ENCODE results near the gene CDH23.

Gene CDH23

DNA sequence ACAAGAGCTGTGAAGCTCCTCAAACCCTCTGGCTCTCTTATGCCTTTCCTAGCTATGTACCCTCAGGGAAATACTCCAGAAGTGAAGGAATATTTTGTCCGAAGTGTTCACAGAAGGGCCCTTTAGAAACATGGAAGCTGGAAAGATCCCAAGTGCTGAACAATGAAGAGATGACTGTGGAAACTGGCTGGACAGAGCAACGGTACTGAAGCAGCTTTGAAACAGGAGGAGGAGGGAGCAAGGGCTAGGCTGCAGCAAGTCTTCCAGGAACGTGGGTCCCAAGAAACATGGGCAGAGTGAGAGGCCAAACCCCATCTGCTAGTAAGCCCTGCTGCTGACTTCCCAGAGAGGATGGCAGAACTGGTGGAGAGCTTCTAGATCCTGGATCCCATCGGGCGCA lies 457.3 kb downstream of the CDH23 start:
- TF ChIP-seq, protein P1, sequence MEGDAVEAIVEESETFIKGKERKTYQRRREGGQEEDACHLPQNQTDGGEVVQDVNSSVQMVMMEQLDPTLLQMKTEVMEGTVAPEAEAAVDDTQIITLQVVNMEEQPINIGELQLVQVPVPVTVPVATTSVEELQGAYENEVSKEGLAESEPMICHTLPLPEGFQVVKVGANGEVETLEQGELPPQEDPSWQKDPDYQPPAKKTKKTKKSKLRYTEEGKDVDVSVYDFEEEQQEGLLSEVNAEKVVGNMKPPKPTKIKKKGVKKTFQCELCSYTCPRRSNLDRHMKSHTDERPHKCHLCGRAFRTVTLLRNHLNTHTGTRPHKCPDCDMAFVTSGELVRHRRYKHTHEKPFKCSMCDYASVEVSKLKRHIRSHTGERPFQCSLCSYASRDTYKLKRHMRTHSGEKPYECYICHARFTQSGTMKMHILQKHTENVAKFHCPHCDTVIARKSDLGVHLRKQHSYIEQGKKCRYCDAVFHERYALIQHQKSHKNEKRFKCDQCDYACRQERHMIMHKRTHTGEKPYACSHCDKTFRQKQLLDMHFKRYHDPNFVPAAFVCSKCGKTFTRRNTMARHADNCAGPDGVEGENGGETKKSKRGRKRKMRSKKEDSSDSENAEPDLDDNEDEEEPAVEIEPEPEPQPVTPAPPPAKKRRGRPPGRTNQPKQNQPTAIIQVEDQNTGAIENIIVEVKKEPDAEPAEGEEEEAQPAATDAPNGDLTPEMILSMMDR (IDR thresholded peaks at IDR 0.05; ENCODE audit: low read depth, low read length) = no peak
- in situ Hi-C loops (cut with HindIII; ENCODE audit: low sequenced_read_pairs) = no loop called here
- no peak overlapping the region for H3K4me3 ChIP-seq (ENCODE audit: low read depth, low read length)
- DNase-seq (ENCODE audit: low read depth, low spot score) = peak; percentile 56

DNA sequence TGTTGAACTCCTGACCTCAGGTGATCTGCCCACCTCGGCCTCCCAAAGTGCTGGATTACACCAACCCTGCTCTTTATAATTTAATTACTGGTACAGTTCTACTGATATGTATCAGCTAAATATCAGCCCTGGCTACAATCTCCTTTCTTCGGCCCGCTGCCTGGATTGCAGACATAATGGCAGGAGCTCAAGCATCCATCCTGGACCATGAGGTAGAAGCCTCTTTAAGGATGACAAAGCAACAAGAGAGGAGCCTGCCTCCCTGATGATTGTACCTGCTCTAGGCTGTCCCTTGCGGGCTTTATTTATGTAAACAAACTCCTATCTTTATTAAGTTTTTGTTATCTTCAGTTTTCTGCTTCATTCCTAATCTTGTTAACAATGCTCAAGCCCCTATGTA lies 459.9 kb downstream of the CDH23 start:
- no peak for DNase-seq (ENCODE audit: low read depth, low spot score)
- TF ChIP-seq, protein P1 (IDR thresholded peaks at IDR 0.05; ENCODE audit: low read depth, low read length) = no peak
- H3K4me3 ChIP-seq (ENCODE audit: low read depth, low read length) = no peak overlapping the region
- in situ Hi-C loops (cut with HindIII; ENCODE audit: low sequenced_read_pairs) = no loop called here

DNA sequence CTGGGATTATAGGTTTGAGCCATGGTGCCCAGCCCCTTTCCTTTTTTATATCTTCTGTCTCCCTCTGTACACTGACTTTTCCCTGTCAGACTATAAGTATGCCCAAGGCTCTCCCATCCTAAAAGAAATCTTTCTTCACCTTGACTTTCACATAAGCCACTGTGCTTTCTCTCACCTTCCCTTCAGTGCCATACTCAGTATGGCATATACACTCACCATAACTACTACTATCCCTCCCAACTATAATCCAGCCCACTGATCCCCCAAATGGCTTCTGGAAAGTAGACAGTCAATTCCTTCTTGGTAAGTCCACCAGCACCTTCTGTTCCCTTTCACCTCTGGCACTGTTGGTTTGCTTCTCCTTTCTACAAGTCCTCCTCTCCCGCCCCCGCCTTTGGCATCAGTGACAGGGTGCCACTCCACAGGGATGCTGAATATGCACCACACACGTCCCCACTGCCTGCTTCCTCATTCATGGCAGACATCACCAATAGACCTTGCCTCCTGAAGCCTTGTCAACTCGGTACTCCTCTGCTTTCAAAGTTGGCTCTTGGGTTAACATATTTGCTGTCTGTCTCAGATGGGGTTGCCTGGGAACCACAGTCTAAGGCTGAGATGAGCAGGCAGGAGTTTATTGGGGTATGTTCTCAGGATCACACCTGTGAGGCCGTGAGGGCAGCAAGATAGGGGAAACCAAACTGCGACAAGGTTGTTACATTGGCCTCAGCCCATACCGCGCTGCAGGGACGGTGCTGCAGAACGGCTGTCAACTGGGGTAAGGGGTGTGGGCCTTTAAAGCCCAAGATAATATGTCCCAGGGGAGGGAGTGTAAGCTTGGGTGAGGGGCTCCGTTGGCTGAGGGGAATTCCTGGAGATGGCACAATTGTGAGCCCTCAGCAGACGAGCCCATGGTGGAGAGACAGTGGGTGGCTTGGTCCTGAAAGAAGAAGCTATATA lies 461.5 kb downstream of the CDH23 start:
- TF ChIP-seq, protein P1 (IDR thresholded peaks at IDR 0.05; ENCODE audit: low read depth, low read length) = no peak
- no peak overlapping the region for H3K4me3 ChIP-seq (ENCODE audit: low read depth, low read length)
- DNase-seq (ENCODE audit: low read depth, low spot score) = no peak
- in situ Hi-C loops (cut with HindIII; ENCODE audit: low sequenced_read_pairs) = no loop called here

DNA sequence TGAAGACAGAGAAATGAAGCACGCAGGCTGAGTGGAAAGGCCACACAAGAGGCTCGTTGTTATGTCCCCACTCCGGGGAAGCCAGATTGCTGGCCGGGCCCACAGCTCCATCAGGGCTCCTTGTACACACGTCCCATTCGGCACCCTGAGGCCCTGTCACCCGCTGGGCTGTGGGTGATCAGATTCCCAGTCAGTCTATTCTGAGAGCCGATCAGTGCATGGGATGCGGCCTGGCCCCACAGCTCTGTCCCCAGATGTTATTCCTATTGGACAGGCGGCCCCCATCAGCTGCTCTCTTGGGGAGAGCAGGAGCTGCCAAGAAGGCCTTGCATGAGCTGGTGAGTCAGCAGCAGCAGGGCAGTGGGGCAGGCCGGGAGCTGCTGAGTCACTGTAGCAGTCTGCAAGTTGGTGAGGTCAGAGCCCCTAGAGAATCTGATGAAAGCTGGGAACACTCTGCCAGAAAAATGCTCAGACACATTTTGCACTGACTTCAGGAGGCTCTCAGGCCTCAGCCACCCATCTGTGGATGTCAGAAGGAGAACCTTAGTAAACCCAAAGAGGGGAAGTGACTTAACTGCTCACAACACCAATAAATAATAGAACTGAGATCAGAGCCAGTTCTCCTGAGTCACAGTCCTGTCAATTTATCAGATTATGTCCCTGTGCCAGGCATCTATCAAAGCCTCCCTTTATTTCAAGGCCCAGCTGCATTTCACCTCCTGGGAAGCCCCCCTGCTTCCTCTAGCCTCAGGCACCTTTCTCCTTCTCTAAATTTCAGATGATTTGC lies 463.7 kb downstream of the CDH23 start:
- in situ Hi-C loops (cut with HindIII; ENCODE audit: low sequenced_read_pairs) = no loop called here

DNA sequence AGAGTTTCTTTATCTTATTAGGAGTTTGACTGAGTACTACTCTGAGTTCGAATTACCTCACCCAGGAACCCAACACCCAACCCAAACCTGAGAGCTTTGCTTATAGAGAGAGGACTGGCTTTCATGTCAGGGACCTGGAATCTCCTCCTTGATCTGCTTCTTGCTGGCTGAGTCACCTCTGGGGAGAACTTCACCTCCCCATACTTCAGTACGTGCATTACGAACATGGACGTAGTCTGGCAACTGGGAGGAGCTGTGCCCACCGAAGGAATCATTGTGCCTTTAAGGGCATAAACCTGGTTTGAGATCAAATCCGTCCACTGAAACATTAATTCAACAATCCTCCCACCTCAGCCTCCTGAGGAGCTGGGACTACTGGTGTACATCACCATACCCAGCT lies 466.5 kb downstream of the CDH23 start:
- TF ChIP-seq, protein P1 (IDR thresholded peaks at IDR 0.05; ENCODE audit: low read depth, low read length) = no peak
- in situ Hi-C loops (cut with HindIII; ENCODE audit: low sequenced_read_pairs) = no loop called here

More for the DNA sequence above, 463.7 kb downstream of the CDH23 start:
- no peak overlapping the region for H3K4me3 ChIP-seq (ENCODE audit: low read depth, low read length)
- TF ChIP-seq, protein P1 (IDR thresholded peaks at IDR 0.05; ENCODE audit: low read depth, low read length) = no peak
- DNase-seq (ENCODE audit: low read depth, low spot score) = peak; percentile 100

DNA sequence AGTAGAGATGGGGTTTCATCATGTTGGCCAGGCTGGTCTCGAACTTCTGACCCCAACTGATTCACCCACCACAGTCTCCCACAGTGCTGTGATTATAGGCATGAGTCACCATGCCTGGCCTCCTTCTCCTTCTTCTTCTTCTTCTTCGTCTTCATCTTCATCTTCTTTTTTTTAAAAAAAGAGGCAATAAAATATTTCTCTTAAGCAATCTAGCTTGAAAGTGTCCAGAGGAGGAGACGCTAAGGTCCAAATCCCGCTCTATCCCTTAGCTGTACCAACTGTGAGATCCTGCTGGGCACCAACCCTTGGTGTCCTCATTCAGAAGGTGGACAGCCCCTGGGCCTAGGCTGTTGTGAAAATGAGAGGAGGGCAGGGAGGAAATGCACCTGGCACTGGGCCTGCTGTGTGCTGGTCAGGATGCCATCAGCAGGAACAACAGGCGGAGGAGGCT lies 468.2 kb downstream of the CDH23 start:
- peak; percentile 74 for DNase-seq (ENCODE audit: low read depth, low spot score)
- TF ChIP-seq, protein P1 (IDR thresholded peaks at IDR 0.05; ENCODE audit: low read depth, low read length) = no peak
- in situ Hi-C loops (cut with HindIII; ENCODE audit: low sequenced_read_pairs) = no loop called here
- H3K4me3 ChIP-seq (ENCODE audit: low read depth, low read length) = no peak overlapping the region

More for the DNA sequence above, 466.5 kb downstream of the CDH23 start:
- H3K4me3 ChIP-seq (ENCODE audit: low read depth, low read length) = no peak overlapping the region
- DNase-seq (ENCODE audit: low read depth, low spot score) = no peak

Measured in astrocyte of the spinal cord (primary cell).